C4-2B (cell line): Measurements from ENCODE around the gene PNPLA8.

Experiments
- ZFX ChIP-seq: fragments of 450-650 bp; IDR thresholded peaks from 2 replicates; pipeline ENCODE4 v1.6.1; 2017
- TF ChIP-seq, protein P1 (sequence below): fragments of 450-650 bp; conservative IDR thresholded peaks from 2 replicates; pipeline ENCODE4 v1.5.1; 2017; ENCODE audit warnings: mild to moderate bottlenecking

DNA sequence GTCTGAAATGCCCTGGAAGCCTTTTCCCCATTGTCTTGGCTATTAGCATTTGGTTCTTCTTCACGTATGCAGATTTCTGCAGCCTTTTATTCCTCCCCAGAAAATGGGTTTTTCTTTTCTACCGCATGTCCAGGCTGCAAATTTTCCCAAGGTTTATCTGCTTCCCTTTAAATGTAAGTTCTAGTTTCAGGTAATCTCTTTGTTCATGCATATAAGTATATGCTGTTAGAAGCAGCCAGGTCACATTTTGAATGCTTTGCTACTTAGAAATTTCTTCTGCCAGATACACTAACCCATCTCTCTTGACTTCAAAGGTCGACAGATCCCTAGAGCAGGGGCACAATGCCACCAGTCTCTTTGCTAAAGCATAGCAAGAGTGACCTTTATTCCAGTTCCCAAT is 31.3 kb upstream of the PNPLA8 start:
- TF ChIP-seq, protein P1, sequence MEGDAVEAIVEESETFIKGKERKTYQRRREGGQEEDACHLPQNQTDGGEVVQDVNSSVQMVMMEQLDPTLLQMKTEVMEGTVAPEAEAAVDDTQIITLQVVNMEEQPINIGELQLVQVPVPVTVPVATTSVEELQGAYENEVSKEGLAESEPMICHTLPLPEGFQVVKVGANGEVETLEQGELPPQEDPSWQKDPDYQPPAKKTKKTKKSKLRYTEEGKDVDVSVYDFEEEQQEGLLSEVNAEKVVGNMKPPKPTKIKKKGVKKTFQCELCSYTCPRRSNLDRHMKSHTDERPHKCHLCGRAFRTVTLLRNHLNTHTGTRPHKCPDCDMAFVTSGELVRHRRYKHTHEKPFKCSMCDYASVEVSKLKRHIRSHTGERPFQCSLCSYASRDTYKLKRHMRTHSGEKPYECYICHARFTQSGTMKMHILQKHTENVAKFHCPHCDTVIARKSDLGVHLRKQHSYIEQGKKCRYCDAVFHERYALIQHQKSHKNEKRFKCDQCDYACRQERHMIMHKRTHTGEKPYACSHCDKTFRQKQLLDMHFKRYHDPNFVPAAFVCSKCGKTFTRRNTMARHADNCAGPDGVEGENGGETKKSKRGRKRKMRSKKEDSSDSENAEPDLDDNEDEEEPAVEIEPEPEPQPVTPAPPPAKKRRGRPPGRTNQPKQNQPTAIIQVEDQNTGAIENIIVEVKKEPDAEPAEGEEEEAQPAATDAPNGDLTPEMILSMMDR, result no peak
- TF ChIP-seq ZFX, result no peak
